ENCODE results near the gene PLSCR5.

- TF ChIP-seq CTCF (IDR thresholded peaks at IDR 0.05; ENCODE audit: low read depth, low read length) (no peak), EZH2phosphoT487 (IDR thresholded peaks at IDR 0.05; ENCODE audit: low read depth) (no peak)
Measured at GRCh38 chr3:146611096-146611495, 6.0 kb upstream of the PLSCR5 start.

All from OCI-LY3 (cell line).